ENCODE data around the gene ANKMY1. TPM values are rescaled to one million over a fixed set of nuclear protein-coding genes. Genes with fewer than 3 reads are reported as not detected.
A peak's percentile ranks its signal among the peaks of the same experiment; 100 is the strongest.

Gene ANKMY1
- total RNA-seq, 1 experiment from 2014 or later: 28.3 TPM

- peak; percentile 69 for DNase-seq (ENCODE audit: low read depth, low spot score)
- no peaks in the 10 kb centered on the region for H3K9me2 ChIP-seq (ENCODE audit: insufficient read depth)
- H2AFZ ChIP-seq (ENCODE audit: low read depth, low read length, poor library complexity, severe bottlenecking): no peak overlapping the region
- peak; percentile 60 for ATAC-seq
- no peaks in the 10 kb centered on the region; a peak in 1 of 4 replicates for H3K36me3 ChIP-seq (ENCODE audit: control insufficient read depth in 1 of 2, insufficient read depth in 2 of 2, low read length in 2 of 2)
- intact Hi-C loops (cut with micrococcal nuclease): loop anchor here (1.0 to 10.0 kb wide), 4 partner anchors 48 to 202 kb away; no protein-coding TSS in a partner anchor
- peak overlapping the region; percentile 91 for H3K9ac ChIP-seq (ENCODE audit: low read length)
- H3K27me3 ChIP-seq (ENCODE audit: insufficient read depth, low read length): no peaks in the 10 kb centered on the region
- TF ChIP-seq POLR2AphosphoS5 (IDR thresholded peaks at IDR 0.05; ENCODE audit: low read depth, low read length) (peak; percentile 52), CBX3 (IDR thresholded peaks at IDR 0.05; ENCODE audit: low read depth) (no peak)
- H3K79me2 ChIP-seq (ENCODE audit: insufficient read depth, low read length): peaks cover 48% of the 10 kb centered on the region
- BruUV-seq (replicated peaks): no TSS peak
- H3K4me1 ChIP-seq (ENCODE audit: control insufficient read depth in 1 of 2, insufficient read depth in 2 of 2, low read length in 2 of 2): peaks cover 29 to 57% of the 10 kb centered on the region in 2 experiments
- H3K27ac ChIP-seq (ENCODE audit: low read depth, low read length): peak overlapping the region; percentile 81
- H3K4me2 ChIP-seq (ENCODE audit: low read length): peak overlapping the region; percentile 97
- no peaks in the 10 kb centered on the region for H3K9me3 ChIP-seq (ENCODE audit: control insufficient read depth in 1 of 2, insufficient read depth in 1 of 2, low read depth in 1 of 2, low read length in 2 of 2)
- peaks cover 4% of the 10 kb centered on the region; the same call in 1 of the 2 replicates for H4K20me1 ChIP-seq (ENCODE audit: insufficient read depth)
- ChIA-PET RAD21 (ENCODE audit: low non-redundant PET in 1 of 2, low total read pairs in 2 of 2, uncharacterized antibody in 2 of 2, unreplicated experiment in 2 of 2) (no interaction called here), POLR2A (interaction anchor here (1.1 kb wide), 1 partner anchor 131 kb away, joined by 3 read pairs; no protein-coding TSS in a partner anchor), CTCF (interaction anchor here (1.8 kb wide), 1 partner anchor 203 kb away, joined by 5 read pairs; no protein-coding TSS in a partner anchor)
- H3K4me3 ChIP-seq (replicated peaks in 1 of 2; ENCODE audit: low read depth in 1 of 2, low read length in 2 of 2): peak overlapping the region; percentile 74 to 96
Observed at GRCh38 chr2:240434728-240435456, 122.9 kb downstream of the ANKMY1 start.

- H3K9ac ChIP-seq (ENCODE audit: low read length): peak overlapping the region; percentile 91
- H3K4me3 ChIP-seq (replicated peaks in 1 of 2; ENCODE audit: low read depth in 1 of 2, low read length in 2 of 2): peak overlapping the region; percentile 74 to 96
- RAD21 ChIA-PET (ENCODE audit: low non-redundant PET in 1 of 2, low total read pairs in 2 of 2, uncharacterized antibody in 2 of 2, unreplicated experiment in 2 of 2): interaction anchor here in 1 of 2 experiments (0.7 kb wide), 1 partner anchor 64 kb away, joined by 3 read pairs; no protein-coding TSS in a partner anchor
- H3K4me2 ChIP-seq (ENCODE audit: low read length): peak overlapping the region; percentile 97
- H3K79me2 ChIP-seq (ENCODE audit: insufficient read depth, low read length): peaks cover 41% of the 10 kb centered on the region
- DNase-seq (ENCODE audit: low read depth, low spot score) (peak; percentile 81), ATAC-seq (peak; percentile 58)
- no peaks in the 10 kb centered on the region for H3K27me3 ChIP-seq (ENCODE audit: insufficient read depth, low read length)
- no peaks in the 10 kb centered on the region for H3K9me3 ChIP-seq (ENCODE audit: control insufficient read depth in 1 of 2, insufficient read depth in 1 of 2, low read depth in 1 of 2, low read length in 2 of 2)
- peaks cover 29 to 57% of the 10 kb centered on the region in 2 experiments for H3K4me1 ChIP-seq (ENCODE audit: control insufficient read depth in 1 of 2, insufficient read depth in 2 of 2, low read length in 2 of 2)
- intact Hi-C loops (cut with micrococcal nuclease): loop anchor here (1.0 to 10.0 kb wide), 2 partner anchors 139 to 201 kb away; no protein-coding TSS in a partner anchor
- peaks cover 4% of the 10 kb centered on the region; the same call in 1 of the 2 replicates for H4K20me1 ChIP-seq (ENCODE audit: insufficient read depth)
- peak; percentile 44 for TF ChIP-seq YY1 (IDR thresholded peaks at IDR 0.05; ENCODE audit: extremely low read depth, insufficient replicate concordance, low read depth, low read length)
- peak; percentile 77 for TF ChIP-seq POLR2AphosphoS5 (IDR thresholded peaks at IDR 0.05; ENCODE audit: low read depth, low read length)
- TF ChIP-seq, protein P1, sequence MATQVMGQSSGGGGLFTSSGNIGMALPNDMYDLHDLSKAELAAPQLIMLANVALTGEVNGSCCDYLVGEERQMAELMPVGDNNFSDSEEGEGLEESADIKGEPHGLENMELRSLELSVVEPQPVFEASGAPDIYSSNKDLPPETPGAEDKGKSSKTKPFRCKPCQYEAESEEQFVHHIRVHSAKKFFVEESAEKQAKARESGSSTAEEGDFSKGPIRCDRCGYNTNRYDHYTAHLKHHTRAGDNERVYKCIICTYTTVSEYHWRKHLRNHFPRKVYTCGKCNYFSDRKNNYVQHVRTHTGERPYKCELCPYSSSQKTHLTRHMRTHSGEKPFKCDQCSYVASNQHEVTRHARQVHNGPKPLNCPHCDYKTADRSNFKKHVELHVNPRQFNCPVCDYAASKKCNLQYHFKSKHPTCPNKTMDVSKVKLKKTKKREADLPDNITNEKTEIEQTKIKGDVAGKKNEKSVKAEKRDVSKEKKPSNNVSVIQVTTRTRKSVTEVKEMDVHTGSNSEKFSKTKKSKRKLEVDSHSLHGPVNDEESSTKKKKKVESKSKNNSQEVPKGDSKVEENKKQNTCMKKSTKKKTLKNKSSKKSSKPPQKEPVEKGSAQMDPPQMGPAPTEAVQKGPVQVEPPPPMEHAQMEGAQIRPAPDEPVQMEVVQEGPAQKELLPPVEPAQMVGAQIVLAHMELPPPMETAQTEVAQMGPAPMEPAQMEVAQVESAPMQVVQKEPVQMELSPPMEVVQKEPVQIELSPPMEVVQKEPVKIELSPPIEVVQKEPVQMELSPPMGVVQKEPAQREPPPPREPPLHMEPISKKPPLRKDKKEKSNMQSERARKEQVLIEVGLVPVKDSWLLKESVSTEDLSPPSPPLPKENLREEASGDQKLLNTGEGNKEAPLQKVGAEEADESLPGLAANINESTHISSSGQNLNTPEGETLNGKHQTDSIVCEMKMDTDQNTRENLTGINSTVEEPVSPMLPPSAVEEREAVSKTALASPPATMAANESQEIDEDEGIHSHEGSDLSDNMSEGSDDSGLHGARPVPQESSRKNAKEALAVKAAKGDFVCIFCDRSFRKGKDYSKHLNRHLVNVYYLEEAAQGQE (IDR thresholded peaks at IDR 0.05; ENCODE audit: low read depth): no peak
- POLR2A ChIA-PET: interaction anchor here (1.1 kb wide), 1 partner anchor 131 kb away, joined by 3 read pairs; no protein-coding TSS in a partner anchor
- CTCF ChIA-PET: no interaction called here
- H3K27ac ChIP-seq (ENCODE audit: low read depth, low read length): peak overlapping the region; percentile 81
- no peaks in the 10 kb centered on the region for H3K9me2 ChIP-seq (ENCODE audit: insufficient read depth)
- H3K36me3 ChIP-seq (ENCODE audit: control insufficient read depth in 1 of 2, insufficient read depth in 2 of 2, low read length in 2 of 2): no peaks in the 10 kb centered on the region; a peak in 1 of 4 replicates
- no peak overlapping the region for H2AFZ ChIP-seq (ENCODE audit: low read depth, low read length, poor library complexity, severe bottlenecking)
- TSS peak; percentile 86 for BruUV-seq (replicated peaks)
Observed at GRCh38 chr2:240433973-240434727, 123.6 kb downstream of the ANKMY1 start.

Data from HCT116 (cell line).